ENCODE results near the gene RABL3. TPM values are rescaled to one million over a fixed set of nuclear protein-coding genes. Genes with fewer than 3 reads are reported as not detected.

The RABL3 gene
- total RNA-seq, 1 experiment from 2014 or later = 13.9 TPM

- H3K9me3 Mint-ChIP-seq (ENCODE audit: unreplicated experiment) = no peaks in the 10 kb centered on the region
- TF ChIP-seq CTCF (IDR thresholded peaks at IDR 0.05; ENCODE audit: insufficient read depth in 1 of 2, low read depth in 1 of 2, low read length in 1 of 2, severe bottlenecking in 1 of 2, unreplicated experiment in 1 of 2) = no peak
- no peaks in the 10 kb centered on the region for H3K4me1 ChIP-seq
- intact Hi-C loops (cut with micrococcal nuclease; ENCODE audit: unreplicated experiment) = no loop called here
- DNase-seq = no peak
- H3K27me3 ChIP-seq (replicated peaks; ENCODE audit: control insufficient read depth, insufficient read depth, low read length) = no peaks in the 10 kb centered on the region
- no peak overlapping the region for H3K4me3 Mint-ChIP-seq (ENCODE audit: unreplicated experiment)
- BruUV-seq (replicated peaks) = no TSS peak
- no peaks in the 10 kb centered on the region for H3K9me3 ChIP-seq
- CTCF ChIA-PET = no interaction called here
- peaks cover 21% of the 10 kb centered on the region for H3K36me3 Mint-ChIP-seq (ENCODE audit: insufficient read depth, unreplicated experiment)
- no peaks in the 10 kb centered on the region for H3K27me3 Mint-ChIP-seq (ENCODE audit: insufficient read depth, unreplicated experiment)
- POLR2A ChIA-PET = no interaction called here
- H3K27ac Mint-ChIP-seq (ENCODE audit: unreplicated experiment) = no peak overlapping the region
- no peaks in the 10 kb centered on the region for H3K36me3 ChIP-seq (ENCODE audit: control insufficient read depth, insufficient read depth, low read length)
- H3K4me3 ChIP-seq (ENCODE audit: low read depth, low read length) = no peak overlapping the region
- H3K4me1 Mint-ChIP-seq (ENCODE audit: low read depth, unreplicated experiment) = no peaks in the 10 kb centered on the region
Measured at GRCh38 chr3:120752865-120753264, 10.5 kb upstream of the RABL3 start.

- TF ChIP-seq CTCF (IDR thresholded peaks at IDR 0.05; ENCODE audit: insufficient read depth in 1 of 2, low read depth in 1 of 2, low read length in 1 of 2, severe bottlenecking in 1 of 2, unreplicated experiment in 1 of 2) = no peak
- intact Hi-C loops (cut with micrococcal nuclease; ENCODE audit: unreplicated experiment) = no loop called here
- ChIA-PET POLR2A (no interaction called here), CTCF (no interaction called here)
- no TSS peak for BruUV-seq (replicated peaks)
- no peaks in the 10 kb centered on the region for H3K9me3 ChIP-seq
- no peak for DNase-seq
- H3K36me3 Mint-ChIP-seq (ENCODE audit: insufficient read depth, unreplicated experiment) = peaks cover 21% of the 10 kb centered on the region
- H3K27ac Mint-ChIP-seq (ENCODE audit: unreplicated experiment) = no peak overlapping the region
- H3K4me1 Mint-ChIP-seq (ENCODE audit: low read depth, unreplicated experiment) = no peaks in the 10 kb centered on the region
- no peak overlapping the region for H3K4me3 Mint-ChIP-seq (ENCODE audit: unreplicated experiment)
- no peaks in the 10 kb centered on the region for H3K27me3 Mint-ChIP-seq (ENCODE audit: insufficient read depth, unreplicated experiment)
- no peaks in the 10 kb centered on the region for H3K9me3 Mint-ChIP-seq (ENCODE audit: unreplicated experiment)
- no peak overlapping the region for H3K4me3 ChIP-seq (ENCODE audit: low read depth, low read length)
- H3K27me3 ChIP-seq (replicated peaks; ENCODE audit: control insufficient read depth, insufficient read depth, low read length) = no peaks in the 10 kb centered on the region
- H3K36me3 ChIP-seq (ENCODE audit: control insufficient read depth, insufficient read depth, low read length) = no peaks in the 10 kb centered on the region
- no peaks in the 10 kb centered on the region for H3K4me1 ChIP-seq
Measured at GRCh38 chr3:120752230-120752629, 9.9 kb upstream of the RABL3 start.

GRCh38 chr3:120749843-120750242 is 7.5 kb upstream of the RABL3 start:
- no peaks in the 10 kb centered on the region for H3K4me1 Mint-ChIP-seq (ENCODE audit: low read depth, unreplicated experiment)
- peaks cover 15% of the 10 kb centered on the region for H3K36me3 Mint-ChIP-seq (ENCODE audit: insufficient read depth, unreplicated experiment)
- Histone ChIP-seq H3K36me3 (ENCODE audit: control insufficient read depth, insufficient read depth, low read length) (no peaks in the 10 kb centered on the region), H3K27me3 (replicated peaks; ENCODE audit: control insufficient read depth, insufficient read depth, low read length) (no peaks in the 10 kb centered on the region), H3K4me3 (ENCODE audit: low read depth, low read length) (no peak overlapping the region), H3K9me3 (no peaks in the 10 kb centered on the region), H3K4me1 (no peaks in the 10 kb centered on the region)
- no peaks in the 10 kb centered on the region for H3K9me3 Mint-ChIP-seq (ENCODE audit: unreplicated experiment)
- no TSS peak for BruUV-seq (replicated peaks)
- DNase-seq = no peak
- no peak for TF ChIP-seq CTCF (IDR thresholded peaks at IDR 0.05; ENCODE audit: insufficient read depth in 1 of 2, low read depth in 1 of 2, low read length in 1 of 2, severe bottlenecking in 1 of 2, unreplicated experiment in 1 of 2)
- H3K27me3 Mint-ChIP-seq (ENCODE audit: insufficient read depth, unreplicated experiment) = no peaks in the 10 kb centered on the region
- POLR2A ChIA-PET = no interaction called here
- intact Hi-C loops (cut with micrococcal nuclease; ENCODE audit: unreplicated experiment) = no loop called here
- CTCF ChIA-PET = no interaction called here
- no peak overlapping the region for H3K27ac Mint-ChIP-seq (ENCODE audit: unreplicated experiment)
- no peak overlapping the region for H3K4me3 Mint-ChIP-seq (ENCODE audit: unreplicated experiment)
